Lower leg skin (tissue), 4 donors: ENCODE measurements around the gene PEAK1. TPM values are rescaled to one million over a fixed set of nuclear protein-coding genes. Genes with fewer than 3 reads are reported as not detected.
"Not testable (repeated sequence)": the region's sequence is repeated elsewhere in the genome, so short reads cannot be mapped to it uniquely, and the experiment has no call there.

Experiments used
- DNase-seq, 2 donors: peaks; one replicate each; pipeline ENCODE4 v3.0.0-alpha.2; 2019; ENCODE audit warnings: low spot score in 2 of 2
- H3K4me3 ChIP-seq: fragments of 200-600 bp; sonication (generic); 2 replicates; pipeline ENCODE4 v1.5.1; 2017; ENCODE audit warnings: mild to moderate bottlenecking, low read depth; ENCODE audit not compliant: poor library complexity, severe bottlenecking
- POLR2A ChIP-seq, 2 donors: fragments of 450-650 bp; IDR thresholded peaks; one replicate each; pipeline ENCODE4 v1.6.1; 2016 to 2017; ENCODE audit warnings: antibody characterized with exemption in 2 of 2, mild to moderate bottlenecking in 1 of 2, moderate library complexity in 1 of 2
- WGBS, 2 donors: methylation state at CpG; one replicate each; pipeline ENCODE4 v1.1.5; 2018; 5-methylcytosine and 5-hydroxymethylcytosine counted together
- intact Hi-C: fragments of 100-400 bp; cut with DNase I; formaldehyde crosslinking; loops from one replicate; pipeline ENCODE4 v1.15.0; 2023; ENCODE audit warnings: low total_unique reads
- total RNA-seq, 4 donors: library from RNA; depleted of rRNA; stranded (reverse); fragments of >200 nt; gene quantifications; one replicate each; pipeline ENCODE4 v1.1.0, GENCODE V29; 2016
- TF ChIP-seq, protein P1 (sequence below), 3 donors: fragments of 450-650 bp; IDR thresholded peaks; one replicate each; pipeline ENCODE4 v1.5.1; 2016; ENCODE audit warnings: antibody characterized with exemption in 3 of 3, mild to moderate bottlenecking in 3 of 3, moderate library complexity in 2 of 3

PEAK1 gene
- total RNA-seq, 4 donors from 2014 or later = 23.4 to 38.2 (median 31.0) TPM

DNA sequence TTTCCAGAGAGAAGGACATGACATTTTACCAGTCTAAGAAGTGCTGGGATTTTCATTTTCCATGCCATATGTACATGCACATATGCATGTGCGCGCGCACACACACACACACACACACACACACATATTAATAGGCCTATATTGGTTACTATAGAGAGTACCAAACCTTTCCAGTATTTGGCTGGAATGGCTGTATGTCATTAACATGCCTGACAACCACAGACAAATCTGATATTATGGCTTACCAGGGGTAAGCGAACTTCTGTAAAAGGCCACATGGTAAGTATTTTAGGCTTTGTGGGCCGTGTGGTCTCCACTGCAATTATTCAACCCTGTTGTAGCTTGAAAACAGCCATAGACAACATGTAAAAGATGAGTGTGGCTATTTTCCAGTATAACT lies 251.8 kb downstream of the PEAK1 start:
- no peak overlapping the region for H3K4me3 ChIP-seq
- no peak for DNase-seq
- 67 to 73% methylated on average over 5 of the region's 5 CpGs for WGBS, 2 donors
- TF ChIP-seq, protein P1, sequence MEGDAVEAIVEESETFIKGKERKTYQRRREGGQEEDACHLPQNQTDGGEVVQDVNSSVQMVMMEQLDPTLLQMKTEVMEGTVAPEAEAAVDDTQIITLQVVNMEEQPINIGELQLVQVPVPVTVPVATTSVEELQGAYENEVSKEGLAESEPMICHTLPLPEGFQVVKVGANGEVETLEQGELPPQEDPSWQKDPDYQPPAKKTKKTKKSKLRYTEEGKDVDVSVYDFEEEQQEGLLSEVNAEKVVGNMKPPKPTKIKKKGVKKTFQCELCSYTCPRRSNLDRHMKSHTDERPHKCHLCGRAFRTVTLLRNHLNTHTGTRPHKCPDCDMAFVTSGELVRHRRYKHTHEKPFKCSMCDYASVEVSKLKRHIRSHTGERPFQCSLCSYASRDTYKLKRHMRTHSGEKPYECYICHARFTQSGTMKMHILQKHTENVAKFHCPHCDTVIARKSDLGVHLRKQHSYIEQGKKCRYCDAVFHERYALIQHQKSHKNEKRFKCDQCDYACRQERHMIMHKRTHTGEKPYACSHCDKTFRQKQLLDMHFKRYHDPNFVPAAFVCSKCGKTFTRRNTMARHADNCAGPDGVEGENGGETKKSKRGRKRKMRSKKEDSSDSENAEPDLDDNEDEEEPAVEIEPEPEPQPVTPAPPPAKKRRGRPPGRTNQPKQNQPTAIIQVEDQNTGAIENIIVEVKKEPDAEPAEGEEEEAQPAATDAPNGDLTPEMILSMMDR (IDR thresholded peaks at IDR 0.05) = no peak
- no peak for TF ChIP-seq POLR2A (IDR thresholded peaks at IDR 0.05)
- intact Hi-C loops = no loop called here

GRCh38 chr15:77167406-77167805 lies 252.5 kb downstream of the PEAK1 start:
- TF ChIP-seq, protein P1 (IDR thresholded peaks at IDR 0.05) = no peak
- TF ChIP-seq POLR2A (IDR thresholded peaks at IDR 0.05) = no peak
- 63 to 68% methylated on average over 3 of the region's 3 CpGs for WGBS, 2 donors

GRCh38 chr15:77163781-77164384 lies 256.0 kb downstream of the PEAK1 start:
- DNase-seq = no peak
- TF ChIP-seq POLR2A (IDR thresholded peaks at IDR 0.05) = no peak
- TF ChIP-seq, protein P1 (IDR thresholded peaks at IDR 0.05) = no peak
- H3K4me3 ChIP-seq = no peak overlapping the region
- 92 to 94% methylated on average over 7 of the region's 7 CpGs for WGBS, 2 donors
- intact Hi-C loops = no loop called here

More at GRCh38 chr15:77167406-77167805, 252.5 kb downstream of the PEAK1 start:
- no peak overlapping the region for H3K4me3 ChIP-seq
- DNase-seq = no peak
- intact Hi-C loops = no loop called here

DNA sequence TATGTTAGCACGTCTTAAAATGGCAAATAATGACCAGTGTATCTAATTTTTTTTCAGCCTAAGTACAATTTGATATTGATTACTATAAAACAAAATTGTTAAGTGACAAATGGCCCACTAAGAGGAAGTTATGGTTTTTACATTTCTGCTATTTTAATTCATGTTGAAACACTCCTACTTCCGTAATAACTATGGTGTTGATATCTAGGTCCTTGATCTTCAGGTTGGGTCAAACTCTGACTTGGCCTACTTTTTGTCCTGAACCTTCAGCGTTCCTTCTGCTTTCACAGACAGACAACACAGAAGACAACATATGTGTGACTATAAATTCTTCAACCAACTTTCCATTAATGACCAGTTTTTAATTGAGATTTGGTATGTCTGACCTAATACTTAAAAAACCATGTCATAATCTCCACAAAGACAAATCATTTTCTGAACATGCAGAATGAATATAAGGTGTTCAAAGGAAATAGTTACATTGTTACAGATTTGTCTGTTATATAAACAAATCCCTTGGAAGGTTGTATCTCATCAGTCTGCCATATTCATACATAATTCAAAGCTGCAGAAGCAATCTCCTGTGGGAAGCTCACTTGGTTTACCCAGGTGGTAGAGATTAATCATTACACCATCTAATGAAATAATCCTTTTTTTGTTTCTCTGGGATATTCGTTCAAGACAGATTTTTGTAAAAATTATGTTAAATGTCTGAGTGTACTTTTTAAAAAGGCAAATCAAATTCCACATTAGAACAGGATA lies 256.9 kb downstream of the PEAK1 start:
- DNase-seq = no peak
- TF ChIP-seq POLR2A (IDR thresholded peaks at IDR 0.05) = no peak
- TF ChIP-seq, protein P1 (IDR thresholded peaks at IDR 0.05) = no peak
- intact Hi-C loops = no loop called here
- no peak overlapping the region for H3K4me3 ChIP-seq
- 79 to 84% methylated on average over 4 of the region's 4 CpGs for WGBS, 2 donors

DNA sequence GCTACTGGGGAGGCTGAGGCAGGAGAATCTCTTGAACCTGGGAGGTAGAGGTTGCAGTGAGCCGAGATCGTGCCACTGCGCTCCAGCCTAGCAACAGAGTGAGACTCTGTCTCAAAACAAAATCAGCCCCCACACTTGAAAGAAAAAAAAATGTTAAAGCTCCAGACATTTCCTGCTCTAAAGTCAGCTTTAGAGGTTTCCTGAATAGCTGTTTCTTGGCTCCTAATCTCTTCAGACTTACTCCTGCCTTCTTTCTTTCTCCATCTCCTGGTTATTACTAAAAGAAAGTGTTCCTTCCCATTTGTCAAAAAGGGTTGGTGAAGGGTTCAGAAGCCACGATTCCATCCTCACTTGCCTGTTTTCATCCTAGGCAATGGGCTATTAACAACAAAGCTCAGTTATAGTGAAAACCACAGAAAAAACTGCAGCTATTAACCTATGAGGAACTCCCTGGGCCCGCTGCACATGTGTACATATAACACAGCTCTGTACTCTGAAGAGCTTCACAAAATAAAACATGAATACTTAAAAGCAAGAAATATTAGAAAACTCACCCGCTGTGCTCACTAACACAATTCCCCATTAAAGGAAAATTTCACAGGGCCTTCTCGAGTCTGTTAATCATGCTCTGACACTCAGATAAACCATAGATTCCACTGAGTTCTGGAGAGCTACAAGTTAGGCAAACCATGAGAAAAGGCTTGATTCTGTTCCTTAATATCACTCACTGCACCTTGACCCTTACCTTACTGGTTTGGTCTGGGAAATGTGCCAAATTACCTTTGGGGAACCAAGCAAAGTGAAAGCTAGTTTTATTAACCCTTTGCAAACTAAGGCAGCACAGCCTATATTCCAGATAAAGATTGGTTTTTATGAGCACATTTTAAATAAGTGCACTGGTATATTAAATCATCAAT lies 259.1 kb downstream of the PEAK1 start:
- TF ChIP-seq, protein P1 (IDR thresholded peaks at IDR 0.05) = no peak
- TF ChIP-seq POLR2A (IDR thresholded peaks at IDR 0.05) = no peak
- no peak for DNase-seq
- H3K4me3 ChIP-seq = no peak overlapping the region
- 75 to 77% methylated on average over 7 of the region's 7 CpGs for WGBS, 2 donors
- intact Hi-C loops = no loop called here

DNA sequence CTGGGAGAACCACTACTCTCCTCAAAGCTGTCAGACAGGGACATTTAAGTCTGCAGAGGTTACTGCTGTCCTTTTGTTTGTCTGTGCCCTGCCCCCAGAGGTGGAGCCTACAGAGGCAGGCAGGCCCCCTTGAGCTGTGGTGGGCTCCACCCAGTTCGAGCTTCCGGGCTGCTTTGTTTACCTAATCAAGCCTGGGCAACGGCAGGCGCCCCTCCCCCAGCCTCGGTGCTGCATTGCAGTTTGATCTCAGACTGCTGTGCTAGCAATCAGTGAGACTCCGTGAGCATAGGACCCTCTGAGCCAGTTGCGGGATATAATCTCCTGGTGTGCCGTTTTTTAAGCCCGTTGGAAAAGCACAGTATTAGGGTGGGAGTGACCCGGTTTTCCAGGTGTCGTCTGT lies 263.9 kb downstream of the PEAK1 start:
- DNase-seq, intact Hi-C loops, H3K4me3 ChIP-seq: not testable (repeated sequence)
- whole genome bisulfite sequencing, 2 donors = 89 to 95% methylated on average over 11 of the region's 11 CpGs
